Measurements from ENCODE around the gene WIZ.
"Not testable (repeated sequence)": the region's sequence is repeated elsewhere in the genome, so short reads cannot be mapped to it uniquely, and the experiment has no call there.

WIZ gene

DNA sequence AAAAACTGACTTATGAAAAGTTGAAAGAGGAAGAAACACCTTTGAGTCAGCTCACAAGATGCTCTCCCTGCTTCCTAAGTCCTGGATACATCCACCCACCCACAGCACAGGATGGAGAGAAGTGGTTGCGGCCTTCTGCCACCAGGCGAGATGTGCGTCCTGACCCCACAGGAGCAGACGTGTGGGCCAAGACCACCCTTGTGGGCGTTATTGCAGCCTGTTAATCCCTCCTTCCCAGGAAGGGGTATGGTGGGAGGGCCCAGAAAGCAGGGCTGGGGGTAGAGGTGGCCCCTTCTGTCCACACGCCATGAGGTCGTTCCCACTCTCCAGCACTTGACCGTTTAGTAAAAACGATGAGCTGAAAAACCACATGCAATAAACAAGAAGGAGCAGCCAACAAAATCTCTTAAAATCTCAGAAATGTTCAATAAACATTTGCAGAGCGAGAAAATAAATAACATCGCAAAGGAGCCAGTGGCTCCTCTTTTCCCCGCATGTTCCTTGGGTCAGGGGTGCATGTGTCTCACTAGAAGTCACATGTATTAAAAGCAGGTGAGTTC, 28.5 kb downstream of the WIZ start:
- Mint-ChIP-seq H3K27me3 (no peaks in the 10 kb centered on the region), H3K4me3 (no peak overlapping the region), H3K4me1 (ENCODE audit: low read depth) (peaks cover 34% of the 10 kb centered on the region), H3K36me3 (peaks cover 5% of the 10 kb centered on the region), H3K9me3 (ENCODE audit: low read depth) (no peaks in the 10 kb centered on the region), H3K27ac (no peak overlapping the region)

DNA sequence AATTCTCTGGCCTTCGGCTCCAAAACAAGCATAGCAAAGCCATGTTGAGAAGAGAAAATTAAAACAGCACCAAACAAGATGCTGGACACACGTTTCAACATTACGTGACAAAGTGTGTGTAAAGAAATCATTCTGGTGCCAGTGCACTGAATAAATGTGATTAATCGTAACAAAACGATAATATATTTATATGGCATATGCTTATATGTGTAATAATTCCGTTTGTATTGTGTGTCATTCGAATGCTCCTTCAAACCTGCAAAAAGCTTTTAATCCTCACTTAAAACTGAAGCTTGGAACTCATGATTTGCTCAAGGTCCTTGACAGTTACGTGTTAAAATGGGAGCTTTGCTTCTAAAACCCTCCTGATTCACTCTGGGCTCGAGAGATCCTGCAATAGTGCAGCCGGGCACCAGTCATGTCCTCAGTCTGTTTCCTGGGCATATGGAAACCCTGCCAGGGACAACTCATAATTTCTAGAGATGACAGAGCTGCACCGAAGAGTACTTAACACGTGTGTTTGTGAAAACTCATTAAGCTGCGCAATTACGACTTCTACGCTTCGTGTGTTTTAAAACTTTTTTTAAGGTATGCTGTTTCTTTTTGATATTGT, 30.2 kb downstream of the WIZ start:
- Mint-ChIP-seq H3K27me3 (no peaks in the 10 kb centered on the region), H3K27ac (peak overlapping the region; percentile 41), H3K4me1 (ENCODE audit: low read depth) (peaks cover 43% of the 10 kb centered on the region), H3K36me3 (peaks cover 7% of the 10 kb centered on the region), H3K4me3 (peak overlapping the region; percentile 99), H3K9me3 (ENCODE audit: low read depth) (no peaks in the 10 kb centered on the region)

DNA sequence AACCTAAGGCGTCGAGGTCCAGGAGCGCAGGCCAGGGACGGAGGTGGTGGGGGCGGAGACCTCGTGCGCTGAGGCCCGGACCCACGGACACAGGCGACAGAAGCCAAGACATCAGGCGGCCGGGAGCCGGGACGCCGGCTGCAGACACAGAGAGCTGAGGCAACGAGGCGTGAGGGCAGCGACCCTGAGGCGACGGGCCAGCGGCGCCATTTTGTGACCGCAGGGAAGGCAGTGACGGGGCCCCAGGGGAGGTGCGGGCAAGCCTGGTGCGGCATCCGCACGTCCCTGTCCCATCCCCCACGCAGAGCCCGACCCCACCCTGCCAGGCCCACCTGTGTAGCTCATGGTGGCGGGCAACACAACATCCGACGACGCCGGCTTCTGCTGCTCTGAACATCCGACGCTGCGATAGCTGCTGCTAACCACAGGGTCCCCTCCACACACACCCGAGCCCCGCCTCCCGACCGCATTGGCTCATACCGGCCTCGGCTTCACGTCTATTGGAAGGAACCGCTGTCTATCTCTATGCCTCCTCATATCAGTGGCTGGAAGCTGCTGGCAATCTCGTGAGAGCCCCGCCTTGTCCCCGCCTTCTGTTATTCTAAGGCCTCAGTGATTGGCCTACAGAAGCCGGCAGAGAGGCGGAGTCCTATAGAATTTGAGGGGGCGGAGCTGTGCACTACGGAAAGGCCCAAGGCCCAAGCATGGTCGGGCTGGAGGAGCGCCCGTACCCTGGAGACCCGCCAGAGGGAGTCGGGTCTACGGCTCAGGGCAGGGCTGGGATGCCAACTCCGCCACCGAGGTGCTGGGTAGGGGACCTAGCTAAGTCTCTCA, 31.0 kb downstream of the WIZ start, which contains the start of gene AKAP8L:
AKAP8L (minus strand) TSS at position 410 of the 834 bp plus-strand sequence; CDS start at position 345, 65 bp downstream.
- no peaks in the 10 kb centered on the region for H3K27me3 Mint-ChIP-seq
- no peaks in the 10 kb centered on the region for H3K9me3 Mint-ChIP-seq (ENCODE audit: low read depth)
- H3K4me3 Mint-ChIP-seq: peak within 1 kb of the TSS; percentile 99
- H3K36me3 Mint-ChIP-seq: peaks cover 7% of the 10 kb centered on the region
- peak within 1 kb of the TSS; percentile 98 for H3K27ac Mint-ChIP-seq
- H3K4me1 Mint-ChIP-seq (ENCODE audit: low read depth): peaks cover 44% of the 10 kb centered on the region

DNA sequence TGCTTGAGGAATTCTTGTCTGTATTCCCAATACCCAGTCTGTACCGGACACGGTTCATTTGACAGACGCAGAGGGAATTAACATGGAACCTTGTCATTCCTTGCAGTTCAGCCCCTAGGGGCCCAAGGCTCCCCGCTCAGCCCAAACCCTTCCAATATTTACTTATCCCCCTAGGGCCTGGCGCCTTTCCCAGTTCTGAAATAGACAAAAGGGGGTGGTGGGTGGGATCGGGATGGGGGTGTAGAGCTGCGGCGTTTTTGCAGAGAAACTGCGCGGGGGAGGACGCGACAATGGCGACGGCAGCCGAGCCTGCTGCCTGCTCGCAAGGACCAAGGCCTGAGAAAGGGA, 31.6 kb downstream of the WIZ start:
- peaks cover 50% of the 10 kb centered on the region for H3K4me1 Mint-ChIP-seq (ENCODE audit: low read depth)
- H3K36me3 Mint-ChIP-seq: peaks cover 3% of the 10 kb centered on the region

GRCh38 chr19:15417699-15418098, 32.1 kb downstream of the WIZ start:
- Mint-ChIP-seq H3K36me3 (peaks cover 3% of the 10 kb centered on the region), H3K4me3 (peak overlapping the region; percentile 99), H3K4me1 (ENCODE audit: low read depth) (peaks cover 55% of the 10 kb centered on the region), H3K27ac (peak overlapping the region; percentile 89), H3K27me3 (no peaks in the 10 kb centered on the region), H3K9me3 (ENCODE audit: low read depth) (no peaks in the 10 kb centered on the region)

More for the DNA sequence above, 31.6 kb downstream of the WIZ start:
- Mint-ChIP-seq H3K27me3 (no peaks in the 10 kb centered on the region), H3K9me3 (ENCODE audit: low read depth) (no peaks in the 10 kb centered on the region), H3K4me3 (peak overlapping the region; percentile 99), H3K27ac (peak overlapping the region; percentile 89)

- H3K36me3 Mint-ChIP-seq: peaks cover 3% of the 10 kb centered on the region
- H3K9me3 Mint-ChIP-seq (ENCODE audit: low read depth): no peaks in the 10 kb centered on the region
- no peak overlapping the region for H3K27ac Mint-ChIP-seq
- no peaks in the 10 kb centered on the region for H3K27me3 Mint-ChIP-seq
- no peak overlapping the region for H3K4me3 Mint-ChIP-seq
- peaks cover 60% of the 10 kb centered on the region for H3K4me1 Mint-ChIP-seq (ENCODE audit: low read depth)
These were observed 36.9 kb downstream of the WIZ start for GRCh38 chr19:15412832-15413231.

DNA sequence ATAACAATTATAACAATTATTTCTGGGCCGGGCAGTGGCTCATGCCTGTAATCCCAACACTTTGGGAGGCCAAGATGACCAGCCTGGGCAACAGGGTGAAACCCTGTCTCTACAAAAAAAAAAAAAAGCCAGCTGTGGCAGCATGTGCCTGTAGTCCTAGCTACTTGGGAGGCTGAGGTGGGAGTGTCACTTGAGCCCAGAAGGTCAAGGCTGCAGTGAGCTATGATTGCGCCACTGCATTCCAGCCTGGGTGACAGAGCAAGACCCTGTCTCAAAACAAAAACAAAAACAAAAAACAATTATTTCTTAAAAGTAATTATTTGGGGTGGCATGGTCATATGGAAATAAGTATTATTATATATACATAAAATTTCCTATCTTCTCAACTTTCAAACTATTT, 38.4 kb downstream of the WIZ start:
- H3K27ac Mint-ChIP-seq; H3K4me3 Mint-ChIP-seq; H3K36me3 Mint-ChIP-seq; H3K9me3 Mint-ChIP-seq (ENCODE audit: low read depth); H3K27me3 Mint-ChIP-seq: not testable (repeated sequence)
- peaks cover 58% of the 10 kb centered on the region for H3K4me1 Mint-ChIP-seq (ENCODE audit: low read depth)

GRCh38 chr19:15404780-15405211, 45.0 kb downstream of the WIZ start:
- Mint-ChIP-seq H3K36me3 (no peaks in the 10 kb centered on the region), H3K27me3 (no peaks in the 10 kb centered on the region), H3K4me3 (no peak overlapping the region)

GRCh38 chr19:15404097-15404779, 45.5 kb downstream of the WIZ start:
- no peaks in the 10 kb centered on the region for H3K9me3 Mint-ChIP-seq (ENCODE audit: low read depth)
- peaks cover 39% of the 10 kb centered on the region for H3K4me1 Mint-ChIP-seq (ENCODE audit: low read depth)
- no peaks in the 10 kb centered on the region for H3K27me3 Mint-ChIP-seq
- H3K36me3 Mint-ChIP-seq: no peaks in the 10 kb centered on the region
- H3K27ac Mint-ChIP-seq: peak overlapping the region; percentile 37
- H3K4me3 Mint-ChIP-seq: no peak overlapping the region

More at GRCh38 chr19:15404780-15405211, 45.0 kb downstream of the WIZ start:
- peak overlapping the region; percentile 37 for H3K27ac Mint-ChIP-seq
- H3K9me3 Mint-ChIP-seq (ENCODE audit: low read depth): no peaks in the 10 kb centered on the region
- H3K4me1 Mint-ChIP-seq (ENCODE audit: low read depth): peaks cover 44% of the 10 kb centered on the region

- no peaks in the 10 kb centered on the region for H3K36me3 Mint-ChIP-seq
These were observed 46.6 kb downstream of the WIZ start for GRCh38 chr19:15403151-15403531.

GRCh38 chr19:15402411-15403150, 47.2 kb downstream of the WIZ start:
- H3K9me3 Mint-ChIP-seq (ENCODE audit: low read depth): no peaks in the 10 kb centered on the region
- peaks cover 29% of the 10 kb centered on the region for H3K4me1 Mint-ChIP-seq (ENCODE audit: low read depth)
- H3K4me3 Mint-ChIP-seq: no peak overlapping the region
- no peak overlapping the region for H3K27ac Mint-ChIP-seq
- no peaks in the 10 kb centered on the region for H3K27me3 Mint-ChIP-seq
- H3K36me3 Mint-ChIP-seq: no peaks in the 10 kb centered on the region

More at GRCh38 chr19:15403151-15403531, 46.6 kb downstream of the WIZ start:
- no peaks in the 10 kb centered on the region for H3K9me3 Mint-ChIP-seq (ENCODE audit: low read depth)
- no peak overlapping the region for H3K27ac Mint-ChIP-seq
- H3K4me1 Mint-ChIP-seq (ENCODE audit: low read depth): peaks cover 34% of the 10 kb centered on the region
- H3K4me3 Mint-ChIP-seq: no peak overlapping the region
- H3K27me3 Mint-ChIP-seq: no peaks in the 10 kb centered on the region

GRCh38 chr19:15401397-15401710, 48.4 kb downstream of the WIZ start:
- Mint-ChIP-seq H3K9me3 (ENCODE audit: low read depth) (no peaks in the 10 kb centered on the region), H3K4me3 (no peak overlapping the region), H3K4me1 (ENCODE audit: low read depth) (peaks cover 20% of the 10 kb centered on the region), H3K27me3 (no peaks in the 10 kb centered on the region), H3K27ac (no peak overlapping the region), H3K36me3 (peaks cover 2% of the 10 kb centered on the region)

GRCh38 chr19:15400521-15401396, 49.0 kb downstream of the WIZ start:
- Mint-ChIP-seq H3K4me3 (no peak overlapping the region), H3K4me1 (ENCODE audit: low read depth) (peaks cover 15% of the 10 kb centered on the region), H3K36me3 (peaks cover 7% of the 10 kb centered on the region), H3K27me3 (no peaks in the 10 kb centered on the region), H3K9me3 (ENCODE audit: low read depth) (no peaks in the 10 kb centered on the region), H3K27ac (peak overlapping the region; percentile 34)

DNA sequence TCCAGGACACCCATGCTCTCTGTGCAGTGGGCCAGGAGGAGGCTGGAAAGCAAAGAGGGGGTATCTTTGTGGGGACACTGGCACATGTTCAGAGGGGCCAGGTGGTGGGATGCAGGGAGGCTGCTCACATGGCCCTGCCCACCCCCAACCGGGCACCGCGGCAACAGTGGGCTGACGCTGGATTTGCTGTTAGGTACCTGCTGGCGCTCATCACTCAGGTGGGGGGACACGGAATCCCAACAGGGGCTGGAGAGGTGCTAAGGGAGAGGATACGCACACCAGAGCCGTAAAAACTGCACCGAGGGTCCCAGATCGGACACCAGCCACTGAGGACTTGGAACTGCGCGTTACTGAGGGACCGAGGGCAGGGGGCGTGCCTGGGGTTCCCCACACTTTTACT, 50.1 kb downstream of the WIZ start:
- H3K27ac Mint-ChIP-seq: no peak overlapping the region
- no peaks in the 10 kb centered on the region for H3K27me3 Mint-ChIP-seq
- peaks cover 9% of the 10 kb centered on the region for H3K4me1 Mint-ChIP-seq (ENCODE audit: low read depth)
- no peaks in the 10 kb centered on the region for H3K9me3 Mint-ChIP-seq (ENCODE audit: low read depth)
- H3K4me3 Mint-ChIP-seq: no peak overlapping the region
- peaks cover 7% of the 10 kb centered on the region for H3K36me3 Mint-ChIP-seq

Data from activated naive CD8-positive, alpha-beta T cell (primary cell).